Measurements from ENCODE around the gene ANKS3. TPM values are rescaled to one million over a fixed set of nuclear protein-coding genes. Genes with fewer than 3 reads are reported as not detected.

The ANKS3 gene
- total RNA-seq, 1 experiment from 2014 or later: 26.6 TPM

- DNase-seq (ENCODE audit: low read depth, low spot score): no peak
- intact Hi-C loops (cut with micrococcal nuclease; ENCODE audit: unreplicated experiment): no loop called here
- in situ Hi-C loops (cut with HindIII; ENCODE audit: low pct_unique_long_range_greater_than_20kb, low sequenced_read_pairs): no loop called here
- TF ChIP-seq CTCF (IDR thresholded peaks at IDR 0.05) (no peak), SIN3A (IDR thresholded peaks at IDR 0.05; ENCODE audit: borderline replicate concordance, insufficient read depth, low read depth, low read length) (no peak), REST (IDR thresholded peaks at IDR 0.05; ENCODE audit: insufficient read depth in 1 of 2, low read depth in 2 of 2, low read length in 1 of 2) (no peak), TCF7L2 (IDR thresholded peaks at IDR 0.05; ENCODE audit: low read depth, low read length) (no peak), POLR2AphosphoS5 (IDR thresholded peaks at IDR 0.05; ENCODE audit: low read depth, low read length) (no peak)
- H3K27me3 ChIP-seq (ENCODE audit: control insufficient read depth, insufficient read depth, low read length): no peaks in the 10 kb centered on the region
- ChIA-PET CTCF (no interaction called here), POLR2A (no interaction called here)
- H3K36me3 ChIP-seq (ENCODE audit: control insufficient read depth, insufficient read depth, low read length): peaks cover 2% of the 10 kb centered on the region; the same call in 1 of the 2 replicates
- BruUV-seq (replicated peaks): no TSS peak
- no peaks in the 10 kb centered on the region for H3K4me1 ChIP-seq (ENCODE audit: control insufficient read depth, insufficient read depth, low read length)
- no peak overlapping the region for H3K27ac ChIP-seq (ENCODE audit: low read length)
- no peak for ATAC-seq
- H3K4me3 ChIP-seq (ENCODE audit: low read depth in 2 of 2, low read length in 2 of 2): no peak overlapping the region
- H3K9me3 ChIP-seq (ENCODE audit: control insufficient read depth, insufficient read depth, low read depth, low read length): no peaks in the 10 kb centered on the region
These were observed 67.4 kb downstream of the ANKS3 start for GRCh38 chr16:4666537-4667202.

GRCh38 chr16:4664538-4665418 lies 69.3 kb downstream of the ANKS3 start:
- ATAC-seq: no peak
- TF ChIP-seq REST (IDR thresholded peaks at IDR 0.05; ENCODE audit: insufficient read depth in 1 of 2, low read depth in 2 of 2, low read length in 1 of 2): no peak
- TF ChIP-seq TCF7L2 (IDR thresholded peaks at IDR 0.05; ENCODE audit: low read depth, low read length): no peak
- no peak for TF ChIP-seq CTCF (IDR thresholded peaks at IDR 0.05)
- TF ChIP-seq POLR2AphosphoS5 (IDR thresholded peaks at IDR 0.05; ENCODE audit: low read depth, low read length): no peak
- TF ChIP-seq SIN3A (IDR thresholded peaks at IDR 0.05; ENCODE audit: borderline replicate concordance, insufficient read depth, low read depth, low read length): no peak
- no peak overlapping the region for H3K27ac ChIP-seq (ENCODE audit: low read length)
- DNase-seq (ENCODE audit: low read depth, low spot score): no peak
- CTCF ChIA-PET: no interaction called here
- intact Hi-C loops (cut with micrococcal nuclease; ENCODE audit: unreplicated experiment) (no loop called here), in situ Hi-C loops (cut with HindIII; ENCODE audit: low pct_unique_long_range_greater_than_20kb, low sequenced_read_pairs) (no loop called here)
- H3K4me1 ChIP-seq (ENCODE audit: control insufficient read depth, insufficient read depth, low read length): no peaks in the 10 kb centered on the region
- no peaks in the 10 kb centered on the region for H3K27me3 ChIP-seq (ENCODE audit: control insufficient read depth, insufficient read depth, low read length)
- H3K36me3 ChIP-seq (ENCODE audit: control insufficient read depth, insufficient read depth, low read length): peaks cover 2% of the 10 kb centered on the region; the same call in 1 of the 2 replicates
- no peak overlapping the region for H3K4me3 ChIP-seq (ENCODE audit: low read depth in 2 of 2, low read length in 2 of 2)
- no TSS peak for BruUV-seq (replicated peaks)
- POLR2A ChIA-PET: no interaction called here
- no peaks in the 10 kb centered on the region for H3K9me3 ChIP-seq (ENCODE audit: control insufficient read depth, insufficient read depth, low read depth, low read length)

All from Panc1 (cell line).